NB4 (cell line): ENCODE data around the gene TPM1.
A peak's percentile ranks its signal among the peaks of the same experiment; 100 is the strongest.
"Not testable (repeated sequence)": the region's sequence is repeated elsewhere in the genome, so short reads cannot be mapped to it uniquely, and the experiment has no call there.

Experiments
- DNase-seq: peaks from one replicate; pipeline ENCODE4 v3.0.0; 2010; ENCODE audit warnings: low read depth
- H3K4me3 ChIP-seq: one replicate; pipeline ENCODE4 v1.5.1; 2011; ENCODE audit warnings: mild to moderate bottlenecking, low read depth, low read length, moderate library complexity
- CTCF ChIP-seq: IDR thresholded peaks from one replicate; pipeline ENCODE4 v1.5.1; 2012; ENCODE audit warnings: low read depth, low read length
- MYC ChIP-seq: IDR thresholded peaks from 2 replicates; pipeline ENCODE4 v1.6.1; 2011; ENCODE audit warnings: low read depth, low read length
- POLR2A ChIP-seq: IDR thresholded peaks from 2 replicates; pipeline ENCODE4 v1.6.1; 2011; ENCODE audit warnings: mild to moderate bottlenecking; ENCODE audit not compliant: insufficient read length; ENCODE audit errors: extremely low read depth
- TF ChIP-seq, protein P1 (sequence below): IDR thresholded peaks from 2 replicates; pipeline ENCODE4 v1.6.1; 2011; ENCODE audit warnings: low read depth, low read length

The TPM1 gene

GRCh38 chr15:63093486-63094205 lies 51.1 kb downstream of the TPM1 start:
- DNase-seq = peak; percentile 77
- TF ChIP-seq, protein P1, sequence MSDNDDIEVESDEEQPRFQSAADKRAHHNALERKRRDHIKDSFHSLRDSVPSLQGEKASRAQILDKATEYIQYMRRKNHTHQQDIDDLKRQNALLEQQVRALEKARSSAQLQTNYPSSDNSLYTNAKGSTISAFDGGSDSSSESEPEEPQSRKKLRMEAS = no peak; the same call in 1 of the 2 replicates
- no peak for TF ChIP-seq POLR2A
- no peak for TF ChIP-seq MYC
- TF ChIP-seq CTCF = peak; percentile 80
- H3K4me3 ChIP-seq = no peak overlapping the region

- no peak for DNase-seq
- H3K4me3 ChIP-seq = no peak overlapping the region
- TF ChIP-seq MYC = no peak
- TF ChIP-seq POLR2A = no peak
- TF ChIP-seq, protein P1 = no peak
- TF ChIP-seq CTCF = no peak
Measured at GRCh38 chr15:63094495-63094931, 52.0 kb downstream of the TPM1 start.

DNA sequence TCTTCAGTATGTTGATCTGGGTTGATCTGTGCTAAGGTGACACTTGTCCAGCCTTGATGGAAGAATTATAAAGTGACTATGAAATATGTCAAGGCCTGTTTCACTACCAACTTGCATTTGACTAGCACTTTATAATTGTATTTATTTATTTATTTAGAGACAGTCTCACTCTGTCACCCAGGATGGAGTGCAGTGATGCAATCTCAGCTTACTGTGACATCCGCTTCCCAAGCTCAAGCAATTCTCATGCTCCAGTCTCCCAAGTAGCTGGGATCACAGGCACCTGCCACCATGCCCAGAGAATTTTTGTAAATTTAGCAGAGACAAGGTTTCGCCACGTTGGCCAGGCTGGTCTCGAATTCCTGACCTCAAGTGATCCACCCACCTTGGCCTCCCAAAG lies 53.6 kb downstream of the TPM1 start:
- DNase-seq = no peak

DNA sequence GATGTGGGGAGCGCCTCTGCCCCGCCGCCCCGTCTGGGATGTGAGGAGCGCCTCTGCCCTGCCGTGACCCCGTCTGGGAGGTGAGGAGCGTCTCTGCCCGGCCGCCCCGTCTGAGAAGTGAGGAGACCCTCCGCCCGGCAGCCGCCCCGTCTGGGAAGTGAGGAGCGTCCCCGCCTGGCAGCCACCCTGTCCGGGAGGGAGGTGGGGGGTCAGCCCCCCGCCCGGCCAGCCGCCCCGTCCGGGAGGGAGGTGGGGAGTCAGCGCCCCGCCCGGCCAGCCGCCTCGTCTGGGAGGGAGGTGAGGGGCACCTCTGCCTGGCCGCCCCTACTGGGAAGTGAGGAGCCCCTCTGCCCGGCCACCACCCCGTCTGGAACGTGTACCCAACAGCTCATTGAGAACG lies 56.4 kb downstream of the TPM1 start:
- H3K4me3 ChIP-seq, DNase-seq: not testable (repeated sequence)

More for the DNA sequence above, 53.6 kb downstream of the TPM1 start:
- H3K4me3 ChIP-seq = no peak overlapping the region
- TF ChIP-seq, protein P1 = no peak
- no peak for TF ChIP-seq CTCF
- TF ChIP-seq POLR2A = no peak
- TF ChIP-seq MYC = no peak

GRCh38 chr15:63099581-63099980 lies 57.0 kb downstream of the TPM1 start:
- not testable (repeated sequence) for DNase-seq, H3K4me3 ChIP-seq

GRCh38 chr15:63103416-63103815 lies 60.9 kb downstream of the TPM1 start:
- TF ChIP-seq MYC = no peak
- no peak for TF ChIP-seq POLR2A
- no peak for TF ChIP-seq CTCF
- TF ChIP-seq, protein P1 = no peak
- no peak for DNase-seq

GRCh38 chr15:63104727-63105126 lies 62.2 kb downstream of the TPM1 start:
- peak; percentile 69 for DNase-seq
- no peak overlapping the region for H3K4me3 ChIP-seq
- TF ChIP-seq, protein P1 = no peak
- TF ChIP-seq CTCF = no peak
- TF ChIP-seq POLR2A = no peak
- TF ChIP-seq MYC = 0 out of 2 replicates have a peak, but pooled peaks have one; percentile 14

More at GRCh38 chr15:63103416-63103815, 60.9 kb downstream of the TPM1 start:
- H3K4me3 ChIP-seq = no peak overlapping the region

DNA sequence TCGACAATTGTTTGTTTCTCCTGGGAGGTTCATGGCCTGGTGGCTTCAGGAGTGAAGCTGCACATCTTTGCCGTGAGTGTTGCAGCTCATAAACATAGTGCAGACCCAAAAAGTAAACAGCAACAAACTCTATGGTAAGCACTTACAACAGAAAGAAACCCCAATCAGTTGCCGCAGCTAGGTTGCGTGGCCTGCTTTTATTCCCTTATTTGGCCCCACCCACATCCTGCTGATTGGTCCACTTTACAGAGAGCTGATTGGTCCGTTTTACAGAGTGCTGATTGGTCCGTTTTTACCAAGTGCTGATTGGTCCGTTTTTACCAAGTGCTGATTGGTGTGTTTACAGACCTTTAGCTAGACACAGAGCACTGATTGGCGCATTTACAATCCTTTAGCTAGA lies 62.8 kb downstream of the TPM1 start:
- H3K4me3 ChIP-seq = not testable (repeated sequence)
- peak; percentile 19 for DNase-seq
